Left lung (tissue), 10 donors: ENCODE measurements around the gene SULT4A1. TPM values are rescaled to one million over a fixed set of nuclear protein-coding genes. Genes with fewer than 3 reads are reported as not detected.
A peak's percentile ranks its signal among the peaks of the same experiment; 100 is the strongest.

Experiments
- ATAC-seq: fragments of 200-7000 bp; cut with Tn5 transposase; one replicate; pipeline ENCODE4 v1.9.1; 2020; ENCODE audit warnings: moderate library complexity
- DNase-seq, 4 donors: peaks; one replicate each; pipeline ENCODE4 v3.0.0-alpha.2; 2013 to 2020
- H3K27ac ChIP-seq, 2 donors: fragments of 200-600 bp; sonication (generic) in 1 of 2; one replicate each; pipeline versions ENCODE4 v1.5.0 to v1.8.0; 2020 to 2021
- H3K27me3 ChIP-seq, 2 donors: fragments of 200-600 bp; sonication (generic) in 1 of 2; one replicate each; pipeline versions ENCODE4 v1.5.0 to v1.8.0; 2020 to 2021
- H3K36me3 ChIP-seq, 2 donors: fragments of 200-600 bp; sonication (generic) in 1 of 2; one replicate each; pipeline versions ENCODE4 v1.5.0 to v1.8.0; 2020 to 2021
- H3K4me1 ChIP-seq, 2 donors: fragments of 200-600 bp; one replicate each; pipeline ENCODE4 v1.8.0; 2021
- H3K4me3 ChIP-seq, 2 donors: fragments of 200-600 bp; sonication (generic) in 1 of 2; one replicate each; pipeline versions ENCODE4 v1.5.0 to v1.8.0; 2020 to 2021; ENCODE audit warnings: mild to moderate bottlenecking in 1 of 2
- H3K9me3 ChIP-seq, 2 donors: fragments of 200-600 bp; sonication (generic) in 1 of 2; one replicate each; pipeline versions ENCODE4 v1.5.0 to v1.8.0; 2020 to 2021
- intact Hi-C, 2 donors: fragments of 100-400 bp; cut with DNase I; formaldehyde crosslinking; loops; one replicate each; pipeline versions ENCODE4 v1.11.2 to v1.14.2; 2022
- polyA plus RNA-seq, 6 donors: library from polyadenylated mRNA; unstranded; fragments of 120-200 nt; gene quantifications; one replicate each; pipeline ENCODE4 v1.2.1, GENCODE V29; 2013; ENCODE audit not compliant: insufficient read length in 6 of 6
- total RNA-seq, 2 donors: library from RNA; stranded (reverse); fragmentation: NEBNext Ultra II Directional; extraction: Animal tissue kit (Norgen Biotek cat#: 25700); gene quantifications; one replicate each; pipeline ENCODE4 v1.2.1, GENCODE V29; 2021
- TF ChIP-seq, protein P1 (sequence below), 2 donors: fragments of 200-600 bp; sonication (generic) in 1 of 2; IDR thresholded peaks; one replicate each; pipeline versions ENCODE4 v1.5.0 to v1.8.0; 2021; ENCODE audit warnings: antibody characterized with exemption in 2 of 2
- donor health status: DM: no; HTN: yes; CAD: no.
- donor health status: DM: no; HTN: no; CAD: no.

Gene SULT4A1
- total and polyA plus RNA-seq, 8 donors: 0.85 to 2.5 (median 1.6) TPM; not detected in 2

DNA sequence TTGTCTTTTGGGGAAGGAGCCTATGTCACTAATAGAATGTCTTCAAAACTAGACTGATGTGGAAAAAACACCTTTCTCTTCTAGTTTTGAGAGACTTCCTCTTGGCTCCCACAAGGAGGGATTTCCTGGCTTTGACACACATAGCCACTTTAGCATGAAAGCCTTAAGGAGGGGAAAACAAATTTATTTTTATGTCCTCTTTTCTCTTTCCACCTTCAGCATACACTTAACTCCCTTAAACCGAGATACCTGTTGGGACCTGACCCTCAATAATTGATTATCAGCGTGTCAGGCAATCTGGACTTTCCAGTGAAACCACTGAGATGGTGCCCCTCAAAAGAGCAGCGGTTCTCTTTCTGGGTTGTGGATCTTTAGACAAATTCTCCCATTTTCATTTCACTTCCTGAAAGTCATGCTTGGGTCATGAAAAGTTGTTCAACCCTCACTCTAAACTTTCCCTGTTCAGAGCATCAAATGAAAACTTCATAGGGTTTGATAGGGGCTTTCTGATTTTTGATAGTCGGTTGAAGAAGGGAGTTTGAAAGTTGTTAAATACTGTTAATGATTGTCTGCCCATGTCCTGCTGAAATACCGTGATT lies 59.3 kb downstream of the SULT4A1 start:
- intact Hi-C loops: no loop called here
- Histone ChIP-seq H3K9me3 (peaks cover 6 to 17% of the 10 kb centered on the region in 2 donors), H3K27me3 (no peaks in the 10 kb centered on the region), H3K4me1 (no peaks in the 10 kb centered on the region), H3K4me3 (no peak overlapping the region), H3K36me3 (no peaks in the 10 kb centered on the region), H3K27ac (no peak overlapping the region)
- DNase-seq (no peak), ATAC-seq (no peak)
- TF ChIP-seq, protein P1, sequence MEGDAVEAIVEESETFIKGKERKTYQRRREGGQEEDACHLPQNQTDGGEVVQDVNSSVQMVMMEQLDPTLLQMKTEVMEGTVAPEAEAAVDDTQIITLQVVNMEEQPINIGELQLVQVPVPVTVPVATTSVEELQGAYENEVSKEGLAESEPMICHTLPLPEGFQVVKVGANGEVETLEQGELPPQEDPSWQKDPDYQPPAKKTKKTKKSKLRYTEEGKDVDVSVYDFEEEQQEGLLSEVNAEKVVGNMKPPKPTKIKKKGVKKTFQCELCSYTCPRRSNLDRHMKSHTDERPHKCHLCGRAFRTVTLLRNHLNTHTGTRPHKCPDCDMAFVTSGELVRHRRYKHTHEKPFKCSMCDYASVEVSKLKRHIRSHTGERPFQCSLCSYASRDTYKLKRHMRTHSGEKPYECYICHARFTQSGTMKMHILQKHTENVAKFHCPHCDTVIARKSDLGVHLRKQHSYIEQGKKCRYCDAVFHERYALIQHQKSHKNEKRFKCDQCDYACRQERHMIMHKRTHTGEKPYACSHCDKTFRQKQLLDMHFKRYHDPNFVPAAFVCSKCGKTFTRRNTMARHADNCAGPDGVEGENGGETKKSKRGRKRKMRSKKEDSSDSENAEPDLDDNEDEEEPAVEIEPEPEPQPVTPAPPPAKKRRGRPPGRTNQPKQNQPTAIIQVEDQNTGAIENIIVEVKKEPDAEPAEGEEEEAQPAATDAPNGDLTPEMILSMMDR (IDR thresholded peaks at IDR 0.05): no peak

DNA sequence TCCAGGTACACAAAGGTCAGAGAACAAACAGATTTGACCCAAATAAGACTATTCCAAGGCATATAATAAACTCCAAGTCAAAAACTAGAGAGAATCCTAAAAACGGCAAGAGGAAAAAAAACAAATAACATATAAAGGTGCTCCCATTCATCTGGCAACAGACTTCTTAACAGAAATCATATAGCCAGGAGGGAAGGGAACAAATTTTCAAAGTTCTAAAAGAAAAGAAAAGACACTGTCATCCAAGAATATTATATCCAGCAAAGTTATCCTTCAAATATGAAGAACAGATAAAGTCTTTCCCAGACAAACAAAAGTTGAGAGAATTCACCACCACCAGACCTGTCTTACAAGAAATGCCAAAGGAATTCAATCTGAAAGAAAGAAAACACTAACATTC lies 61.3 kb downstream of the SULT4A1 start:
- no peak for DNase-seq
- intact Hi-C loops: no loop called here
- TF ChIP-seq, protein P1 (IDR thresholded peaks at IDR 0.05): no peak
- H3K27ac ChIP-seq: no peak overlapping the region
- ATAC-seq: no peak
- no peaks in the 10 kb centered on the region for H3K27me3 ChIP-seq
- peaks cover 6 to 17% of the 10 kb centered on the region in 2 donors for H3K9me3 ChIP-seq
- H3K4me3 ChIP-seq: no peak overlapping the region
- H3K4me1 ChIP-seq: no peaks in the 10 kb centered on the region
- no peaks in the 10 kb centered on the region for H3K36me3 ChIP-seq

DNA sequence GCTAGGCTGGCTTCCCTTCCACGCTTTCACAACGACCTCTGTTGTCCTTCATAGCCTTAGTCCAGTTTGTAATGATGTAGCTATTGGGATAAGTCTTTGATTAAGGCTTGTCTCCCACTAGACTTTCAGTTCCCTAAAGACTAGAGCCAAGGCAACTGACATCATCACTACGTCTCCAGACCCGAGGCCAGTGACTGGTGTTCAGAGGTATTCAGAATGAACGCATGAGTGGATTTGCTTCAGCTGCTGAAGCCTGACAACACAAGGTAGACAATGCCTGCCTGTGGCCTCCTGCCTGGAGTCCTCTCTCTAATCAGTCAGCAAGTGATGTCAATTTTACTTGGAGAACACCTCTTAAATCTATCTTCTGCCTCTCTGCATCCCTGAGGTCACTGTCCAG lies 63.8 kb downstream of the SULT4A1 start:
- TF ChIP-seq, protein P1 (IDR thresholded peaks at IDR 0.05): no peak
- ATAC-seq: no peak
- intact Hi-C loops: no loop called here

DNA sequence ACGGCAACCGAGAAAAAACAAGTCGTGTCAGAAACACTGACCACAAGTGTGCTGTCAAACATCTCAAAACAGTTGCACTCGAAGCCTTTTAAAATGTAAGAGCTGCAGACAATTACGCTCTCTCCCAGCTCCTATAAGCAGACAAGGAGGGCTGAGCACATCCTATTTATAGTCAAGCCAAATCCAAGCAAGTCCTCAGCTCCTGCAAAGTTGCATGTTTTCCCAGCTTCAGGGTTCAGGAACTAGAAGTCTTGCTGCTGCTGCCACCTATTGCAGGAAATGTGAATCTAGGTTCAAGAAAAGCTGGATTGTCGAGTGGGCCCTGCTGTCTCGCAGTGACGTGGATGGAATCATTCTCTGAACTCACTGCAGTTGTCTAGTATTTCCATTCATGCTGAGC lies 65.7 kb downstream of the SULT4A1 start:
- no peaks in the 10 kb centered on the region for H3K36me3 ChIP-seq
- ATAC-seq: peak; percentile 44
- TF ChIP-seq, protein P1 (IDR thresholded peaks at IDR 0.05): no peak
- intact Hi-C loops: no loop called here
- H3K9me3 ChIP-seq: peaks cover 6 to 15% of the 10 kb centered on the region in 2 donors
- no peaks in the 10 kb centered on the region for H3K27me3 ChIP-seq
- no peak overlapping the region for H3K27ac ChIP-seq
- DNase-seq: peak in 1 of 4 donors; percentile 54
- H3K4me3 ChIP-seq: no peak overlapping the region
- H3K4me1 ChIP-seq: no peaks in the 10 kb centered on the region

More for the DNA sequence above, 63.8 kb downstream of the SULT4A1 start:
- Histone ChIP-seq H3K4me3 (no peak overlapping the region), H3K36me3 (no peaks in the 10 kb centered on the region), H3K27me3 (no peaks in the 10 kb centered on the region), H3K4me1 (no peaks in the 10 kb centered on the region), H3K27ac (no peak overlapping the region), H3K9me3 (peaks cover 6 to 17% of the 10 kb centered on the region in 2 donors)
- DNase-seq: no peak

DNA sequence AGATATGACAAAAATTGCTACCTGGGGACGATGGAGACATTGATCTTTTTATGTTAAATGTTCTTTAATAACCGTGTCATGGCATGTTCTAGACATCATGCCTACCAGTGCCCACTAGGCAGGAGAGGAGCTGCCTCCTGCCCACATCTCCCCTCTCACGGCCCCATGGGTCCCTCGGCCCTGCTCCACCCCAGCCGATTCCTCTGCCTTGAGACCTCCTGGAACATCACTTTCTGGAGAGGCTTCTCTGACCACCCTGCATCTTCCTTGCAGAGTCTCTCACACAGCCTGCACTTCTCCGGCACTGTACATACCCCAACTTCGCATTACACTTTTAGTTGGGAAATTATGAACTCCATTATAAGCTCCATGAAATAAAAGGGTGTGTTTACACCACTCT lies 67.0 kb downstream of the SULT4A1 start:
- ATAC-seq (no peak), DNase-seq (no peak)
- Histone ChIP-seq H3K27me3 (no peaks in the 10 kb centered on the region), H3K4me3 (no peak overlapping the region), H3K27ac (no peak overlapping the region), H3K9me3 (peaks cover 2 to 4% of the 10 kb centered on the region in 2 donors), H3K36me3 (no peaks in the 10 kb centered on the region), H3K4me1 (no peaks in the 10 kb centered on the region)
- intact Hi-C loops: no loop called here
- TF ChIP-seq, protein P1 (IDR thresholded peaks at IDR 0.05): no peak
